ENCODE results near the gene SEPTIN6.

Gene SEPTIN6

DNA sequence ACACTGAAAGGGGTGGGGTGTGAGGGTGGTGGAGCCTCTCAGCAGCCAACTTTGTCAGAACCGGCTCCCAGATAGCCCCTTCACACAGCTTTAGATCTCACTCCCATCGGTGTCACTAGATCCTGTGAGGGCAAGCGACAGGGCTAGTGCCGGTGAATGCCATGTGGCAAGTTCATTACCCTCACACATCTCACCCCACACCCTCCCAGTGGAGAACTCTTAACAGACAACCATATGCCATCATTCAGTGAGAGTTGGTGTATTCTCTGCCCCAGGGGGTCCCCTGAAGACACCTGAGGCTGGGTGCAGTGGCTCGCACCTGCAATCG is 15.3 kb downstream of the SEPTIN6 start:
- Histone ChIP-seq H3K27me3 (ENCODE audit: control insufficient read depth in 1 of 2, insufficient read depth in 1 of 2, low read length in 2 of 2) (no peaks in the 10 kb centered on the region), H3K18ac (ENCODE audit: low read depth in 1 of 2, low read length in 2 of 2) (no peak overlapping the region), H3K14ac (ENCODE audit: low read length in 2 of 2) (no peak overlapping the region), H3K27ac (ENCODE audit: low read length, poor library complexity, severe bottlenecking) (no peak overlapping the region), H2AK5ac (ENCODE audit: low read length, severe bottlenecking) (no peak overlapping the region), H2BK12ac (ENCODE audit: low read length in 2 of 2) (no peak overlapping the region), H2BK120ac (ENCODE audit: low read depth, low read length) (no peak overlapping the region), H3K23ac (ENCODE audit: low read length in 2 of 2) (no peak overlapping the region), H2BK15ac (ENCODE audit: low read depth, poor library complexity, severe bottlenecking) (no peak overlapping the region), H3K4me1 (ENCODE audit: control insufficient read depth, insufficient read depth, low read depth, low read length) (peaks cover 7% of the 10 kb centered on the region), H2AFZ (ENCODE audit: low read depth, low read length) (no peak overlapping the region), H3K4me2 (ENCODE audit: low read length, poor library complexity, severe bottlenecking) (no peak overlapping the region), H3K4me3 (ENCODE audit: insufficient read depth in 1 of 2, low read depth in 1 of 2, low read length in 2 of 2) (no peak overlapping the region), H4K8ac (ENCODE audit: low read length) (no peak overlapping the region), H2BK5ac (ENCODE audit: low read depth, low read length, poor library complexity, severe bottlenecking) (no peak overlapping the region), H3K9me3 (ENCODE audit: control insufficient read depth, low read length) (no peaks in the 10 kb centered on the region), H3K36me3 (ENCODE audit: control insufficient read depth in 1 of 2, insufficient read depth in 2 of 2, low read depth in 1 of 2, low read length in 2 of 2) (no peaks in the 10 kb centered on the region), H4K91ac (ENCODE audit: low read length) (no peak overlapping the region), H3K4ac (ENCODE audit: low read depth in 1 of 2, low read length in 2 of 2) (no peak overlapping the region), H3K9ac (ENCODE audit: low read length) (no peak overlapping the region), H3K79me1 (replicated peaks; ENCODE audit: low read length, poor library complexity, severe bottlenecking) (peaks cover 13% of the 10 kb centered on the region)
- 92% methylated on average over 4 of the region's 6 CpGs for WGBS
- DNase-seq, result no peak

DNA sequence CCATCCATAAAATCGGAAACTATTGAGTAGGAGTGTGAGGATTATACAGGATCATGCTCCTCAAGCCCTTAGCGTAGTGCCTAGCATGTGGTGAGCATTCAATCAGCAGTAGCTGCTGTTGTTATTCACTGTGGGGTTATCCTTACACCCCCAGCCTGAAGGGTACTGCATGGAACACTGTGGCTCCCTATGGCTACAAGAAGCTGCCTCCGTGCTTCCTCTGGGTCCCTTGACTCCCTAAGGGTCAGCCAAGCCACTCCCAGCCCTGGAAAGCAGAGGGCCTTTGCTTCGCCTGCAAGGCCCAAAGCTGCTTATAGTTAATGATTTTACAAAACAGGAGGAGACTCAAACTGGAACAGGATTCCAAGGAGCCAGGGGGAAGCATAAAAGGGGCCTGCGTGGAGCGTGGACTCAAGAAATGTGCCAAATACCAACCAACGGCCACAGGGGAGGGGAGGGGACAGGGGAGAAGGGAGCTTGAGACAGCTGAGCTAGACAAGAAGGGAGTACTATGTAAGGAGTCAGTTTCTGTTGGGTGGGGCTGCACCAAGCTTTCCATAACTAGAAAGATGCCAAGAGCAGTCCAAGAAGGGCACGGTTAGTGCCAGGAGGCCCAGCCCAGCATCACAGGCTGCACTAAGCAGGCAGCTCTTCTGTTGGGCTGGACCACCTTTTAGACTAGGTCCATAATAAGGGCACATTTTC is 15.9 kb downstream of the SEPTIN6 start:
- Histone ChIP-seq H3K18ac (ENCODE audit: low read depth in 1 of 2, low read length in 2 of 2) (no peak overlapping the region), H3K9me3 (ENCODE audit: control insufficient read depth, low read length) (no peaks in the 10 kb centered on the region), H3K14ac (ENCODE audit: low read length in 2 of 2) (no peak overlapping the region), H2BK120ac (ENCODE audit: low read depth, low read length) (no peak overlapping the region), H3K4me2 (ENCODE audit: low read length, poor library complexity, severe bottlenecking) (no peak overlapping the region), H2BK5ac (ENCODE audit: low read depth, low read length, poor library complexity, severe bottlenecking) (no peak overlapping the region), H3K4ac (ENCODE audit: low read depth in 1 of 2, low read length in 2 of 2) (no peak overlapping the region), H3K36me3 (ENCODE audit: control insufficient read depth in 1 of 2, insufficient read depth in 2 of 2, low read depth in 1 of 2, low read length in 2 of 2) (no peaks in the 10 kb centered on the region), H3K23ac (ENCODE audit: low read length in 2 of 2) (no peak overlapping the region), H3K27me3 (ENCODE audit: control insufficient read depth in 1 of 2, insufficient read depth in 1 of 2, low read length in 2 of 2) (no peaks in the 10 kb centered on the region), H2AFZ (ENCODE audit: low read depth, low read length) (no peak overlapping the region), H4K8ac (ENCODE audit: low read length) (no peak overlapping the region), H3K79me1 (replicated peaks; ENCODE audit: low read length, poor library complexity, severe bottlenecking) (peaks cover 13% of the 10 kb centered on the region), H2BK15ac (ENCODE audit: low read depth, poor library complexity, severe bottlenecking) (no peak overlapping the region), H3K4me3 (ENCODE audit: insufficient read depth in 1 of 2, low read depth in 1 of 2, low read length in 2 of 2) (no peak overlapping the region), H3K9ac (ENCODE audit: low read length) (no peak overlapping the region), H3K27ac (ENCODE audit: low read length, poor library complexity, severe bottlenecking) (no peak overlapping the region), H2BK12ac (ENCODE audit: low read length in 2 of 2) (no peak overlapping the region), H2AK5ac (ENCODE audit: low read length, severe bottlenecking) (no peak overlapping the region), H4K91ac (ENCODE audit: low read length) (no peak overlapping the region), H3K4me1 (ENCODE audit: control insufficient read depth, insufficient read depth, low read depth, low read length) (peaks cover 7% of the 10 kb centered on the region)
- WGBS, result 81% methylated on average over 8 of the region's 8 CpGs
- DNase-seq, result no peak

DNA sequence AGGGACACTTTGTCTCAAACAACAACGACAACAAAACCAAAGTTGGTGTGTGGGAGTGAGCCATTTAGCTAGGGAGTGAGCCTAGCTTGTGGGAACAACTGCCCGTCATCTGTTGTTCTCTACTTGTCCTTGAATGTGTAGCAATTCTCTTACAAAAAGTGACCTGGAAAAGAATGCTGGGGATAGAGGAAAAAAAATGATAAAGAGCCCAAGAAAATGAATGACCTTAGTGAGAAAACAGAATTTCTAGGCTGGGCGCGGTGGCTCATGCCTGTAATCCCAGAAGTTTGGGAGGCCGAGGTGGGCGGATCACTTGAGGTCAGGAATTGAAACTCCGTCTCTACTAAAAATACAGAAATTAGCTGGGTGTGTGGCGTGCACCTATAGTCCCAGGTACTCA is 19.6 kb downstream of the SEPTIN6 start:
- Histone ChIP-seq H3K27me3 (ENCODE audit: control insufficient read depth in 1 of 2, insufficient read depth in 1 of 2, low read length in 2 of 2) (peaks cover 0 to 4% of the 10 kb centered on the region in 2 experiments), H2BK15ac (ENCODE audit: low read depth, poor library complexity, severe bottlenecking) (no peak overlapping the region), H3K27ac (ENCODE audit: low read length, poor library complexity, severe bottlenecking) (no peak overlapping the region), H2BK12ac (ENCODE audit: low read length in 2 of 2) (no peak overlapping the region), H3K4me3 (ENCODE audit: insufficient read depth in 1 of 2, low read depth in 1 of 2, low read length in 2 of 2) (no peak overlapping the region), H4K91ac (ENCODE audit: low read length) (no peak overlapping the region), H3K79me1 (replicated peaks; ENCODE audit: low read length, poor library complexity, severe bottlenecking) (peaks cover 8% of the 10 kb centered on the region), H3K9ac (ENCODE audit: low read length) (no peak overlapping the region), H2AFZ (ENCODE audit: low read depth, low read length) (no peak overlapping the region), H3K23ac (ENCODE audit: low read length in 2 of 2) (no peak overlapping the region), H3K9me3 (ENCODE audit: control insufficient read depth, low read length) (no peaks in the 10 kb centered on the region), H3K18ac (ENCODE audit: low read depth in 1 of 2, low read length in 2 of 2) (no peak overlapping the region), H3K4me1 (ENCODE audit: control insufficient read depth, insufficient read depth, low read depth, low read length) (peaks cover 7% of the 10 kb centered on the region), H3K14ac (ENCODE audit: low read length in 2 of 2) (no peak overlapping the region), H3K4me2 (ENCODE audit: low read length, poor library complexity, severe bottlenecking) (no peak overlapping the region), H4K8ac (ENCODE audit: low read length) (no peak overlapping the region), H3K36me3 (ENCODE audit: control insufficient read depth in 1 of 2, insufficient read depth in 2 of 2, low read depth in 1 of 2, low read length in 2 of 2) (no peaks in the 10 kb centered on the region), H3K4ac (ENCODE audit: low read depth in 1 of 2, low read length in 2 of 2) (no peak overlapping the region), H2BK5ac (ENCODE audit: low read depth, low read length, poor library complexity, severe bottlenecking) (no peak overlapping the region), H2AK5ac (ENCODE audit: low read length, severe bottlenecking) (no peak overlapping the region), H2BK120ac (ENCODE audit: low read depth, low read length) (no peak overlapping the region)
- DNase-seq, result no peak
- 98% methylated on average over 7 of the region's 8 CpGs for WGBS

- DNase-seq, result no peak
- Histone ChIP-seq H2BK12ac (ENCODE audit: low read length in 2 of 2) (no peak overlapping the region), H2AK5ac (ENCODE audit: low read length, severe bottlenecking) (no peak overlapping the region), H3K4ac (ENCODE audit: low read depth in 1 of 2, low read length in 2 of 2) (no peak overlapping the region), H3K9ac (ENCODE audit: low read length) (no peak overlapping the region), H3K18ac (ENCODE audit: low read depth in 1 of 2, low read length in 2 of 2) (no peak overlapping the region), H3K4me1 (ENCODE audit: control insufficient read depth, insufficient read depth, low read depth, low read length) (peaks cover 5% of the 10 kb centered on the region), H3K14ac (ENCODE audit: low read length in 2 of 2) (no peak overlapping the region), H2BK120ac (ENCODE audit: low read depth, low read length) (no peak overlapping the region), H4K8ac (ENCODE audit: low read length) (no peak overlapping the region), H3K23ac (ENCODE audit: low read length in 2 of 2) (no peak overlapping the region), H3K79me1 (replicated peaks; ENCODE audit: low read length, poor library complexity, severe bottlenecking) (peaks cover 3% of the 10 kb centered on the region), H3K9me3 (ENCODE audit: control insufficient read depth, low read length) (no peaks in the 10 kb centered on the region), H3K27me3 (ENCODE audit: control insufficient read depth in 1 of 2, insufficient read depth in 1 of 2, low read length in 2 of 2) (peaks cover 0 to 4% of the 10 kb centered on the region in 2 experiments), H3K4me3 (ENCODE audit: insufficient read depth in 1 of 2, low read depth in 1 of 2, low read length in 2 of 2) (no peak overlapping the region), H2AFZ (ENCODE audit: low read depth, low read length) (no peak overlapping the region), H3K27ac (ENCODE audit: low read length, poor library complexity, severe bottlenecking) (no peak overlapping the region), H2BK15ac (ENCODE audit: low read depth, poor library complexity, severe bottlenecking) (no peak overlapping the region), H2BK5ac (ENCODE audit: low read depth, low read length, poor library complexity, severe bottlenecking) (no peak overlapping the region), H3K4me2 (ENCODE audit: low read length, poor library complexity, severe bottlenecking) (no peak overlapping the region), H4K91ac (ENCODE audit: low read length) (no peak overlapping the region), H3K36me3 (ENCODE audit: control insufficient read depth in 1 of 2, insufficient read depth in 2 of 2, low read depth in 1 of 2, low read length in 2 of 2) (no peaks in the 10 kb centered on the region)
- WGBS, result 100% methylated on average over 1 of the region's 2 CpGs
Observed at GRCh38 chrX:119672426-119672825, 20.5 kb downstream of the SEPTIN6 start.

All from mesenchymal stem cell (in vitro differentiated cells and primary cell).